Keratinocyte (primary cell): ENCODE measurements around the gene FASTKD1.

Experiments used
- EZH2 ChIP-seq: IDR thresholded peaks from one replicate; pipeline ENCODE4 v1.6.1; 2012; ENCODE audit warnings: inconsistent platforms, mild to moderate bottlenecking, low read length, moderate library complexity
- TF ChIP-seq, protein P1 (sequence below), 3 experiments: IDR thresholded peaks in 1 of 3; conservative IDR thresholded peaks in 1 of 3; optimal IDR thresholded peaks in 1 of 3; 2 replicates in 2 of 3; 3 replicates in 1 of 3; pipeline versions ENCODE3 to v1.5.1; 2011; ENCODE audit warnings: low read length in 3 of 3, mild to moderate bottlenecking in 3 of 3, moderate library complexity in 2 of 3, control low read depth in 1 of 3, inconsistent platforms in 1 of 3; ENCODE audit not compliant: insufficient read depth in 2 of 3; ENCODE audit errors: extremely low read depth in 1 of 3

DNA sequence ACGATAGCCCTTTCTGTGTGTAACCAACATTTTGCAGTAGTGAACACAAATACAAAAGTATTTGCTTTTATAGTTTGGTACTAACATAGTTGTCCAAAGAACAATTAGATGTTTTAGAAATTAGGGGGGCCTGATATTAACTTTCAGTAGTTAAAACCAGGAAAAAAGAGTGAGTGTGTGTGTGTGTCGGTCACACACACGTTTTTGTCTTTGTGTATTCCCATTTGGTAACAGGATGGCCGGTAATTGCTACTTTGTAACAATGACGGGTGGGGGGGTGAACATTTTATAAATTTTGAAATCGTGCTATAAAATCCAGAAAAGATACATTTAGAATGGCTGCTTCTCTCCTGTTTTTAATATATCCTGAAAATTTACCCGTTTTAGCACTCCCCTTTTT, 12.0 kb upstream of the FASTKD1 start:
- TF ChIP-seq, protein P1, sequence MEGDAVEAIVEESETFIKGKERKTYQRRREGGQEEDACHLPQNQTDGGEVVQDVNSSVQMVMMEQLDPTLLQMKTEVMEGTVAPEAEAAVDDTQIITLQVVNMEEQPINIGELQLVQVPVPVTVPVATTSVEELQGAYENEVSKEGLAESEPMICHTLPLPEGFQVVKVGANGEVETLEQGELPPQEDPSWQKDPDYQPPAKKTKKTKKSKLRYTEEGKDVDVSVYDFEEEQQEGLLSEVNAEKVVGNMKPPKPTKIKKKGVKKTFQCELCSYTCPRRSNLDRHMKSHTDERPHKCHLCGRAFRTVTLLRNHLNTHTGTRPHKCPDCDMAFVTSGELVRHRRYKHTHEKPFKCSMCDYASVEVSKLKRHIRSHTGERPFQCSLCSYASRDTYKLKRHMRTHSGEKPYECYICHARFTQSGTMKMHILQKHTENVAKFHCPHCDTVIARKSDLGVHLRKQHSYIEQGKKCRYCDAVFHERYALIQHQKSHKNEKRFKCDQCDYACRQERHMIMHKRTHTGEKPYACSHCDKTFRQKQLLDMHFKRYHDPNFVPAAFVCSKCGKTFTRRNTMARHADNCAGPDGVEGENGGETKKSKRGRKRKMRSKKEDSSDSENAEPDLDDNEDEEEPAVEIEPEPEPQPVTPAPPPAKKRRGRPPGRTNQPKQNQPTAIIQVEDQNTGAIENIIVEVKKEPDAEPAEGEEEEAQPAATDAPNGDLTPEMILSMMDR (optimal IDR thresholded peaks at IDR 0.05 in 1 of 3, IDR thresholded peaks at IDR 0.05 in 1 of 3, conservative IDR thresholded peaks at IDR 0.05 in 1 of 3; ENCODE audit: extremely low read depth in 1 of 3, insufficient read depth in 2 of 3, low read length in 3 of 3), result no peak
- no peak for TF ChIP-seq EZH2
